ENCODE results near the gene TCF12. TPM values are rescaled to one million over a fixed set of nuclear protein-coding genes. Genes with fewer than 3 reads are reported as not detected.

TCF12 gene
- total RNA-seq = 188 to 194 TPM (median 192 TPM) in 3 replicates

GRCh38 chr15:56918046-56918938 is at the start of gene TCF12:
TSS of gene TCF12 (plus strand) at chr15:56918644. CDS start at chr15:56919914, 1,270 bp downstream.
- Mint-ChIP-seq H3K4me3 (peak within 1 kb of the TSS; percentile 83), H3K9me3 (peaks cover 11% of the 10 kb centered on the region), H3K4me1 (peaks cover 31% of the 10 kb centered on the region), H3K27me3 (ENCODE audit: low read depth) (no peaks in the 10 kb centered on the region), H3K27ac (peak within 1 kb of the TSS; percentile 92), H3K36me3 (peaks cover 16% of the 10 kb centered on the region)
- peak; percentile 91 to 95 for DNase-seq (ENCODE audit: low spot score in 2 of 2, unreplicated experiment in 2 of 2)
- TF ChIP-seq CTCF (IDR thresholded peaks at IDR 0.05; ENCODE audit: unreplicated experiment) = no peak

- Mint-ChIP-seq H3K36me3 (no peaks in the 10 kb centered on the region), H3K27ac (no peak overlapping the region), H3K9me3 (no peaks in the 10 kb centered on the region), H3K4me1 (peaks cover 15% of the 10 kb centered on the region), H3K27me3 (ENCODE audit: low read depth) (no peaks in the 10 kb centered on the region), H3K4me3 (no peak overlapping the region)
- peak; percentile 70 for TF ChIP-seq CTCF (IDR thresholded peaks at IDR 0.05; ENCODE audit: unreplicated experiment)
- no peak for DNase-seq (ENCODE audit: low spot score in 2 of 2, unreplicated experiment in 2 of 2)
These were observed 48.9 kb upstream of the TCF12 start for GRCh38 chr15:56869573-56869972.

- no peak for TF ChIP-seq CTCF (IDR thresholded peaks at IDR 0.05; ENCODE audit: unreplicated experiment)
- Mint-ChIP-seq H3K27me3 (ENCODE audit: low read depth) (no peaks in the 10 kb centered on the region), H3K4me1 (peaks cover 15% of the 10 kb centered on the region), H3K27ac (peak overlapping the region; percentile 51), H3K4me3 (no peak overlapping the region), H3K36me3 (no peaks in the 10 kb centered on the region), H3K9me3 (no peaks in the 10 kb centered on the region)
- DNase-seq (ENCODE audit: low spot score in 2 of 2, unreplicated experiment in 2 of 2) = no peak
These were observed 47.3 kb upstream of the TCF12 start for GRCh38 chr15:56871185-56871584.

GRCh38 chr15:56871867-56872266 is 46.6 kb upstream of the TCF12 start:
- Mint-ChIP-seq H3K27me3 (ENCODE audit: low read depth) (no peaks in the 10 kb centered on the region), H3K27ac (no peak overlapping the region), H3K4me3 (no peak overlapping the region), H3K4me1 (peaks cover 12% of the 10 kb centered on the region), H3K36me3 (no peaks in the 10 kb centered on the region), H3K9me3 (no peaks in the 10 kb centered on the region)
- no peak for TF ChIP-seq CTCF (IDR thresholded peaks at IDR 0.05; ENCODE audit: unreplicated experiment)
- DNase-seq (ENCODE audit: low spot score in 2 of 2, unreplicated experiment in 2 of 2) = no peak

- DNase-seq (ENCODE audit: low spot score in 2 of 2, unreplicated experiment in 2 of 2) = no peak
- no peaks in the 10 kb centered on the region for H3K27me3 Mint-ChIP-seq (ENCODE audit: low read depth)
- no peaks in the 10 kb centered on the region for H3K4me1 Mint-ChIP-seq
- TF ChIP-seq CTCF (IDR thresholded peaks at IDR 0.05; ENCODE audit: unreplicated experiment) = no peak
- no peak overlapping the region for H3K27ac Mint-ChIP-seq
- no peaks in the 10 kb centered on the region for H3K9me3 Mint-ChIP-seq
- no peak overlapping the region for H3K4me3 Mint-ChIP-seq
- H3K36me3 Mint-ChIP-seq = peaks cover 2% of the 10 kb centered on the region
These were observed 41.0 kb upstream of the TCF12 start for GRCh38 chr15:56877255-56877970.

All from mesothelial cell of epicardium (in vitro differentiated cells).